A549 (cell line): ENCODE results near the gene HOMER2. TPM values are rescaled to one million over a fixed set of nuclear protein-coding genes. Genes with fewer than 3 reads are reported as not detected.

Source experiments
- ATAC-seq, 2 experiments: fragments of 200-7000 bp in 1 of 2; fragments of >200 bp in 1 of 2; cut with Nextera tagmentation in 1 of 2; cut with Tn5 transposase in 1 of 2; 3 replicates each; pipeline versions ENCODE4 v1.8.0 to v1.9.1; 2018 to 2020; ENCODE audit warnings: mild to moderate bottlenecking in 1 of 2, moderate library complexity in 1 of 2
- CTCF ChIA-PET: fragments of 300-600 bp; sonication (Branson Sonifier 250); formaldehyde crosslinking; extraction: SDS; loops from one replicate; lab custom pipeline; 2021; ENCODE audit warnings: antibody characterized with exemption, inconsistent platforms; lab: Yijun Ruan, JAX
- POLR2A ChIA-PET: fragments of 350-600 bp; formaldehyde crosslinking; extraction: SDS; loops from one replicate; lab custom pipeline; 2021; ENCODE audit warnings: antibody characterized with exemption, inconsistent platforms; lab: Yijun Ruan, JAX
- DNase-seq, 2 experiments: peaks; one replicate each; pipeline versions ENCODE4 v3.0.0 to v3.0.0-alpha.2; 2011 to 2016; ENCODE audit warnings: low read depth in 1 of 2, low spot score in 1 of 2
- FAIRE-seq: peaks from 2 replicates; lab custom pipeline; 2011; peaks lifted over from hg19 to GRCh38; lab: Jason Lieb, UNC
- H3K27ac ChIP-seq, 2 experiments: fragments of >200 bp; sonication (Bioruptor Twin); formaldehyde crosslinking; 3 replicates each; pipeline ENCODE4 v1.5.1; 2016 to 2017
- H3K4me1 ChIP-seq: fragments of >200 bp; sonication (Bioruptor Twin); formaldehyde crosslinking; 3 replicates; pipeline ENCODE4 v1.6.1; 2016
- H3K4me2 ChIP-seq: fragments of >200 bp; sonication (Bioruptor Twin); formaldehyde crosslinking; 3 replicates; pipeline ENCODE4 v1.6.1; 2016
- H3K4me3 ChIP-seq: fragments of >200 bp; sonication (Bioruptor Twin); formaldehyde crosslinking; 3 replicates; pipeline ENCODE4 v1.5.1; 2016
- H3K9me3 ChIP-seq: fragments of >200 bp; sonication (Bioruptor Twin); formaldehyde crosslinking; 3 replicates; pipeline ENCODE4 v1.6.1; 2016
- BHLHE40 ChIP-seq: IDR thresholded peaks from 2 replicates; pipeline ENCODE4 v1.6.1; 2012; ENCODE audit warnings: low read depth, low read length, inconsistent platforms
- CBX8 ChIP-seq: fragments of 200-600 bp; sonication (generic); IDR thresholded peaks from 2 replicates; pipeline ENCODE4 v1.6.1; 2016
- CEBPB ChIP-seq, 2 experiments: fragments of >200 bp in 1 of 2; sonication (Bioruptor Twin) in 1 of 2; formaldehyde crosslinking in 1 of 2; IDR thresholded peaks; 2 replicates each; pipeline ENCODE4 v1.6.1; 2012 to 2016
- EHMT2 ChIP-seq: fragments of 200-600 bp; sonication (generic); IDR thresholded peaks from 2 replicates; pipeline ENCODE4 v1.6.1; 2016; ENCODE audit warnings: antibody characterized with exemption, low read depth, mild to moderate bottlenecking, moderate library complexity
- EP300 ChIP-seq, 2 experiments: fragments of >200 bp; sonication (Bioruptor Twin); formaldehyde crosslinking; IDR thresholded peaks; 2 replicates in 1 of 2; 3 replicates in 1 of 2; pipeline ENCODE4 v1.6.1; 2016 to 2017
- FOSL2 ChIP-seq, 2 experiments: fragments of 450-650 bp in 1 of 2; fragments of >200 bp in 1 of 2; sonication (Bioruptor Twin) in 1 of 2; formaldehyde crosslinking; IDR thresholded peaks; 2 replicates each; pipeline versions ENCODE4 v1.5.0 to v1.6.1; 2016 to 2020; ENCODE audit warnings: mild to moderate bottlenecking in 1 of 2, moderate library complexity in 1 of 2
- FOXS1 ChIP-seq: fragments of 250-450 bp; sonication (Bioruptor Pico); IDR thresholded peaks from 2 replicates; pipeline ENCODE4 v1.5.0; 2020; ENCODE audit warnings: mild to moderate bottlenecking, moderate library complexity
- GATA3 ChIP-seq: IDR thresholded peaks from 2 replicates; pipeline ENCODE4 v1.6.1; 2012; ENCODE audit warnings: borderline replicate concordance
- HEYL ChIP-seq: fragments of 250-450 bp; sonication (Bioruptor Pico); IDR thresholded peaks from 2 replicates; pipeline ENCODE4 v1.8.0; 2021; ENCODE audit warnings: mild to moderate bottlenecking, moderate library complexity
- HOXB13 ChIP-seq: fragments of 250-450 bp; sonication (Bioruptor Pico); IDR thresholded peaks from 2 replicates; pipeline ENCODE4 v1.5.0; 2020; ENCODE audit warnings: low read depth, mild to moderate bottlenecking, moderate library complexity
- HOXB5 ChIP-seq: fragments of 250-450 bp; sonication (Bioruptor Pico); IDR thresholded peaks from 2 replicates; pipeline ENCODE4 v1.5.0; 2020; ENCODE audit warnings: mild to moderate bottlenecking, moderate library complexity
- JUN ChIP-seq, 2 experiments: fragments of >200 bp; sonication (Bioruptor Twin); formaldehyde crosslinking; IDR thresholded peaks; 2 replicates in 1 of 2; 3 replicates in 1 of 2; pipeline ENCODE4 v1.6.1; 2016 to 2017
- MAFK ChIP-seq: fragments of 450-650 bp; IDR thresholded peaks from 2 replicates; pipeline ENCODE4 v1.6.1; 2014; ENCODE audit not compliant: partially characterized antibody
- POLR2AphosphoS2 ChIP-seq: conservative IDR thresholded peaks from 2 replicates; pipeline ENCODE4 v1.6.1; 2012; ENCODE audit warnings: low read length, improper control_type of control experiment, inconsistent platforms
- RAD21 ChIP-seq, 2 experiments: fragments of >200 bp in 1 of 2; sonication (Bioruptor Twin) in 1 of 2; formaldehyde crosslinking in 1 of 2; IDR thresholded peaks in 1 of 2; conservative IDR thresholded peaks in 1 of 2; 2 replicates in 1 of 2; 3 replicates in 1 of 2; pipeline ENCODE4 v1.6.1; 2012 to 2018; ENCODE audit warnings: inconsistent platforms in 1 of 2
- RCOR1 ChIP-seq: fragments of 150-350 bp; IDR thresholded peaks from 2 replicates; pipeline ENCODE4 v1.6.1; 2014; ENCODE audit warnings: antibody characterized with exemption, low read length, low read depth
- RFX5 ChIP-seq: fragments of 450-650 bp; IDR thresholded peaks from 2 replicates; pipeline ENCODE4 v1.7.1; 2014; ENCODE audit warnings: antibody characterized with exemption, mild to moderate bottlenecking, moderate library complexity
- TFCP2L1 ChIP-seq: fragments of 250-450 bp; sonication (Bioruptor Pico); IDR thresholded peaks from 2 replicates; pipeline ENCODE4 v1.5.0; 2021; ENCODE audit warnings: mild to moderate bottlenecking
- ZFP36 ChIP-seq: fragments of 450-650 bp; IDR thresholded peaks from 2 replicates; pipeline ENCODE4 v1.6.1; 2014; ENCODE audit warnings: borderline replicate concordance; ENCODE audit not compliant: partially characterized antibody
- ZNF302 ChIP-seq: fragments of 250-450 bp; sonication (Bioruptor Pico); IDR thresholded peaks from 2 replicates; pipeline ENCODE4 v1.9.0; 2021; ENCODE audit warnings: inconsistent platforms, mild to moderate bottlenecking, moderate library complexity
- WGBS: methylation state at CpG from one replicate; pipeline ENCODE4 v1.1.6; 2017; ENCODE audit errors: missing lambda C conversion rate; 5-methylcytosine and 5-hydroxymethylcytosine counted together
- polyA plus RNA-seq, 4 experiments: library from polyadenylated mRNA; depleted of rRNA in 3 of 4; stranded (reverse); fragments of >200 nt; fragmentation: RNase III in 1 of 4; extraction: RNeasy Plus Mini Kit Qiagen cat#74134 plus additional on column Dnase treatment in 1 of 4; gene quantifications; 2 replicates in 3 of 4; 3 replicates in 1 of 4; pipeline ENCODE4 v1.2.3, GENCODE V29; 2011 to 2017
- TF ChIP-seq, protein P1 (sequence below): fragments of 250-450 bp; sonication (Bioruptor Pico); IDR thresholded peaks from 2 replicates; pipeline ENCODE4 v1.5.0; 2021; ENCODE audit warnings: mild to moderate bottlenecking, moderate library complexity, borderline replicate concordance
- TF ChIP-seq, protein P2 (sequence below): fragments of 450-650 bp; IDR thresholded peaks from 2 replicates; pipeline ENCODE4 v1.6.1; 2014; ENCODE audit warnings: antibody characterized with exemption
- TF ChIP-seq, protein P3 (sequence below): fragments of 250-450 bp; sonication (Bioruptor Pico); IDR thresholded peaks from 2 replicates; pipeline ENCODE4 v1.5.0; 2020; ENCODE audit warnings: low read depth, mild to moderate bottlenecking, moderate library complexity
- TF ChIP-seq, protein P4 (sequence below): IDR thresholded peaks from 2 replicates; pipeline ENCODE4 v1.6.1; 2012
- TF ChIP-seq, protein P5 (sequence below): fragments of >200 bp; sonication (Bioruptor Twin); formaldehyde crosslinking; IDR thresholded peaks from 2 replicates; pipeline ENCODE4 v1.6.1; 2016
- TF ChIP-seq, protein P6 (sequence below): fragments of >200 bp; sonication (Bioruptor Twin); formaldehyde crosslinking; IDR thresholded peaks from 3 replicates; pipeline ENCODE4 v1.6.1; 2016

The HOMER2 gene
- polyA plus RNA-seq, 2 of the 4 experiments (the other 2 are of a cell fraction) = 9.4 to 15.4 TPM

DNA sequence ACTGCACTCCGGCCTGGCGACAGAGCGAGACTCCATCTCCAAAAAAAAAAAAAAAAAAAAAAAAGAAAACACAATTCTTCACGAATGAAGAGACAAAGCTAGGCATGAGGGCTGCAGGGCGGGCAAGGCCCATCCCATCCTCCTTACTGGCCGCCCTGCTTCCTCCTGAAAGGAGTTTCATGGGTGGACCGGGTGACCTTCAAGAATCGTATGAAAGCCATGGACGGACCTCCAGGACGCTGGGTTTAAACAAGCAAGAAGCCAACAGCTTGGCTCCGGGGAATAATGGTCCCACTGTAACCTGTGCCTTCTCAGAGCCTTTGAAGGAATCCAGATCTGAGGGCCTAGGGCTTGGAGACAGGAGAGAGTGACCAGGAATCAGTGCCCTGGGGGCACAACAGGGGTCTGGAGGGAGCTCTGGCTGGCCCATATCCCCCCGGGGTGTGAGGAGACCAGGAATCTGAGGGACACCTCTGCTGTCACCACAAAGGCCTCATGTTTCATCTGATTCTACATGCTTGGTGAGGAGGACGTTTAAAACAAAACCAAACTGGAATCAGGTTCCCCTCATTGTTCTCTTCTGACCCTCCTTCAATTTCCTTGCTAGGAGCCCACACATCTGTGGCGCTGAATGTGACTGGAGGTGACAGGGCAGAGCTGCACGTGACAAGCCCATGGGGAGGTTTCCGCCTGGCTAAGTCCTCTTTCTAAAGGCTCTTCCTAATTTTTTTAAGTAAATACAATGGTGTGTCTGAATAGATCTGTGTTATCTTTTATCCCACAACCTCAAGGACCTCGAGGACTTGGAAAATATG lies 97.0 kb downstream of the HOMER2 start:
- WGBS = 81% methylated on average over 17 of the region's 17 CpGs
- no peaks in the 10 kb centered on the region for H3K4me1 ChIP-seq
- H3K9me3 ChIP-seq = no peaks in the 10 kb centered on the region
- DNase-seq (no peak), FAIRE-seq (no peak), ATAC-seq (no peak)
- ChIA-PET POLR2A (no interaction called here), CTCF (interaction anchor here (0.7 to 1.0 kb wide), 2 partner anchors 12 to 26 kb away, joined by 3 to 4 read pairs; no protein-coding TSS in a partner anchor)
- no peak overlapping the region for H3K4me3 ChIP-seq
- no peak for TF ChIP-seq EP300 (IDR thresholded peaks at IDR 0.05)
- TF ChIP-seq TFCP2L1 (CRISPR knock-in tag) = no peak
- no peak for TF ChIP-seq RCOR1
- no peak for TF ChIP-seq HOXB13 (CRISPR knock-in tag)
- no peak for TF ChIP-seq POLR2AphosphoS2
- TF ChIP-seq MAFK = no peak
- no peak for TF ChIP-seq RFX5
- no peak for TF ChIP-seq ZNF302 (CRISPR knock-in tag)
- TF ChIP-seq, protein P1, sequence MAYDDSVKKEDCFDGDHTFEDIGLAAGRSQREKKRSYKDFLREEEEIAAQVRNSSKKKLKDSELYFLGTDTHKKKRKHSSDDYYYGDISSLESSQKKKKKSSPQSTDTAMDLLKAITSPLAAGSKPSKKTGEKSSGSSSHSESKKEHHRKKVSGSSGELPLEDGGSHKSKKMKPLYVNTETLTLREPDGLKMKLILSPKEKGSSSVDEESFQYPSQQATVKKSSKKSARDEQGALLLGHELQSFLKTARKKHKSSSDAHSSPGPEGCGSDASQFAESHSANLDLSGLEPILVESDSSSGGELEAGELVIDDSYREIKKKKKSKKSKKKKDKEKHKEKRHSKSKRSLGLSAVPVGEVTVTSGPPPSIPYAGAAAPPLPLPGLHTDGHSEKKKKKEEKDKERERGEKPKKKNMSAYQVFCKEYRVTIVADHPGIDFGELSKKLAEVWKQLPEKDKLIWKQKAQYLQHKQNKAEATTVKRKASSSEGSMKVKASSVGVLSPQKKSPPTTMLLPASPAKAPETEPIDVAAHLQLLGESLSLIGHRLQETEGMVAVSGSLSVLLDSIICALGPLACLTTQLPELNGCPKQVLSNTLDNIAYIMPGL = no peak
- no peak for TF ChIP-seq FOSL2 (IDR thresholded peaks at IDR 0.05)
- no peak for TF ChIP-seq FOSL2 (CRISPR knock-in tag; IDR thresholded peaks at IDR 0.05)
- no peak for TF ChIP-seq CEBPB (IDR thresholded peaks at IDR 0.05)
- no peak for TF ChIP-seq HEYL (CRISPR knock-in tag)
- TF ChIP-seq, protein P2, sequence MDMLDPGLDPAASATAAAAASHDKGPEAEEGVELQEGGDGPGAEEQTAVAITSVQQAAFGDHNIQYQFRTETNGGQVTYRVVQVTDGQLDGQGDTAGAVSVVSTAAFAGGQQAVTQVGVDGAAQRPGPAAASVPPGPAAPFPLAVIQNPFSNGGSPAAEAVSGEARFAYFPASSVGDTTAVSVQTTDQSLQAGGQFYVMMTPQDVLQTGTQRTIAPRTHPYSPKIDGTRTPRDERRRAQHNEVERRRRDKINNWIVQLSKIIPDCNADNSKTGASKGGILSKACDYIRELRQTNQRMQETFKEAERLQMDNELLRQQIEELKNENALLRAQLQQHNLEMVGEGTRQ = no peak
- TF ChIP-seq ZFP36 = no peak
- TF ChIP-seq, protein P3, sequence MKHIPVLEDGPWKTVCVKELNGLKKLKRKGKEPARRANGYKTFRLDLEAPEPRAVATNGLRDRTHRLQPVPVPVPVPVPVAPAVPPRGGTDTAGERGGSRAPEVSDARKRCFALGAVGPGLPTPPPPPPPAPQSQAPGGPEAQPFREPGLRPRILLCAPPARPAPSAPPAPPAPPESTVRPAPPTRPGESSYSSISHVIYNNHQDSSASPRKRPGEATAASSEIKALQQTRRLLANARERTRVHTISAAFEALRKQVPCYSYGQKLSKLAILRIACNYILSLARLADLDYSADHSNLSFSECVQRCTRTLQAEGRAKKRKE (CRISPR knock-in tag) = no peak
- no peak for TF ChIP-seq HOXB5
- no peak for TF ChIP-seq GATA3
- TF ChIP-seq, protein P4, sequence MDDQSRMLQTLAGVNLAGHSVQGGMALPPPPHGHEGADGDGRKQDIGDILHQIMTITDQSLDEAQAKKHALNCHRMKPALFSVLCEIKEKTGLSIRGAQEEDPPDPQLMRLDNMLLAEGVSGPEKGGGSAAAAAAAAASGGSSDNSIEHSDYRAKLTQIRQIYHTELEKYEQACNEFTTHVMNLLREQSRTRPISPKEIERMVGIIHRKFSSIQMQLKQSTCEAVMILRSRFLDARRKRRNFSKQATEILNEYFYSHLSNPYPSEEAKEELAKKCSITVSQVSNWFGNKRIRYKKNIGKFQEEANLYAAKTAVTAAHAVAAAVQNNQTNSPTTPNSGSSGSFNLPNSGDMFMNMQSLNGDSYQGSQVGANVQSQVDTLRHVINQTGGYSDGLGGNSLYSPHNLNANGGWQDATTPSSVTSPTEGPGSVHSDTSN = no peak
- no peak overlapping the region for H3K4me2 ChIP-seq
- no peak overlapping the region for H3K27ac ChIP-seq

DNA sequence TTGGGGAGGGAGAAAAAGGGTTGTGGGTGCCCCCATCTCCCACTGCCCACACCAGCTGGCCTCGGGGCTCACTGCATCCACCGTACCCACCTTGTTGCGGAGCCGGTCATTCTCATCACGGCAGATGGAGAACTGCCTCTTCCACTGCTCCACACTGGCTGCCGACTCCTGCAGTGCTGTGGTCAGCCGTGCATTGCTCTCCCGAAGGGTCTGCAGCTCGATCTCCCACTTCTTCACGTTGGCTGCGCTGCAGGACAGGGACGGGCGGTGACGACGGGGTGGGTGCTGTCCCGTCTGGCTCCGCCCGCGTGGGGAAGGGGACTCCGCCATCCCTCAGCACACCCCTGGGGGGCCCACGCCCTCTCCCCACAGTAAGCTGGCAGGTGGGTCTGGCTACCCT lies 98.0 kb downstream of the HOMER2 start:
- ATAC-seq = no peak
- no peaks in the 10 kb centered on the region for H3K9me3 ChIP-seq
- no peak overlapping the region for H3K4me3 ChIP-seq
- CTCF ChIA-PET = interaction anchor here (0.7 kb wide), 1 partner anchor 25 kb away, joined by 4 read pairs; no protein-coding TSS in a partner anchor
- H3K4me1 ChIP-seq = no peaks in the 10 kb centered on the region
- 90% methylated on average over 19 of the region's 21 CpGs for WGBS
- POLR2A ChIA-PET = no interaction called here
- H3K27ac ChIP-seq = no peak overlapping the region
- FAIRE-seq = no peak
- no peak overlapping the region for H3K4me2 ChIP-seq
- TF ChIP-seq ZNF302 (CRISPR knock-in tag) (no peak), RAD21 (conservative IDR thresholded peaks at IDR 0.05 in 1 of 2, IDR thresholded peaks at IDR 0.05 in 1 of 2) (no peak), BHLHE40 (no peak), FOXS1 (CRISPR knock-in tag) (no peak), JUN (IDR thresholded peaks at IDR 0.05) (no peak), FOSL2 (IDR thresholded peaks at IDR 0.05) (no peak), FOSL2 (CRISPR knock-in tag; IDR thresholded peaks at IDR 0.05) (no peak), EHMT2 (no peak), CBX8 (no peak)
- TF ChIP-seq, protein P5, sequence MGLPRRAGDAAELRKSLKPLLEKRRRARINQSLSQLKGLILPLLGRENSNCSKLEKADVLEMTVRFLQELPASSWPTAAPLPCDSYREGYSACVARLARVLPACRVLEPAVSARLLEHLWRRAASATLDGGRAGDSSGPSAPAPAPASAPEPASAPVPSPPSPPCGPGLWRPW = no peak
- TF ChIP-seq, protein P6, sequence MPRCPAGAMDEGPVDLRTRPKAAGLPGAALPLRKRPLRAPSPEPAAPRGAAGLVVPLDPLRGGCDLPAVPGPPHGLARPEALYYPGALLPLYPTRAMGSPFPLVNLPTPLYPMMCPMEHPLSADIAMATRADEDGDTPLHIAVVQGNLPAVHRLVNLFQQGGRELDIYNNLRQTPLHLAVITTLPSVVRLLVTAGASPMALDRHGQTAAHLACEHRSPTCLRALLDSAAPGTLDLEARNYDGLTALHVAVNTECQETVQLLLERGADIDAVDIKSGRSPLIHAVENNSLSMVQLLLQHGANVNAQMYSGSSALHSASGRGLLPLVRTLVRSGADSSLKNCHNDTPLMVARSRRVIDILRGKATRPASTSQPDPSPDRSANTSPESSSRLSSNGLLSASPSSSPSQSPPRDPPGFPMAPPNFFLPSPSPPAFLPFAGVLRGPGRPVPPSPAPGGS = no peak
- DNase-seq = no peak
